IPS-NIHi7 (cell line): ENCODE data around the gene SLC35B3.
A peak's percentile ranks its signal among the peaks of the same experiment; 100 is the strongest.
"Not testable (repeated sequence)": the region's sequence is repeated elsewhere in the genome, so short reads cannot be mapped to it uniquely, and the experiment has no call there.

ENCODE experiments used
- DNase-seq: peaks from one replicate; pipeline ENCODE4 v3.0.0; 2012; ENCODE audit warnings: mixed read lengths; ENCODE audit errors: extremely low spot score

Gene SLC35B3

GRCh38 chr6:8414844-8415243, 20.5 kb downstream of the SLC35B3 start:
- DNase-seq = no peak

- DNase-seq = not testable (repeated sequence)
These were observed 29.4 kb downstream of the SLC35B3 start for GRCh38 chr6:8405946-8406345.

GRCh38 chr6:8402546-8402945, 32.8 kb downstream of the SLC35B3 start:
- no peak for DNase-seq

- no peak for DNase-seq
These were observed 34.7 kb downstream of the SLC35B3 start for GRCh38 chr6:8400663-8401062.

GRCh38 chr6:8392569-8392968, 42.8 kb downstream of the SLC35B3 start:
- no peak for DNase-seq

GRCh38 chr6:8391934-8392333, 43.4 kb downstream of the SLC35B3 start:
- DNase-seq = no peak

- no peak for DNase-seq
These were observed 46.1 kb downstream of the SLC35B3 start for GRCh38 chr6:8389036-8389818.

- no peak for DNase-seq
These were observed 47.4 kb downstream of the SLC35B3 start for GRCh38 chr6:8387942-8388437.

GRCh38 chr6:8383584-8383983, 51.8 kb downstream of the SLC35B3 start:
- DNase-seq = peak; percentile 69

- DNase-seq = no peak
These were observed 52.9 kb downstream of the SLC35B3 start for GRCh38 chr6:8382434-8382833.

GRCh38 chr6:8375916-8376315, 59.4 kb downstream of the SLC35B3 start:
- no peak for DNase-seq
